ENCODE results near the gene CASK.

The CASK gene

DNA sequence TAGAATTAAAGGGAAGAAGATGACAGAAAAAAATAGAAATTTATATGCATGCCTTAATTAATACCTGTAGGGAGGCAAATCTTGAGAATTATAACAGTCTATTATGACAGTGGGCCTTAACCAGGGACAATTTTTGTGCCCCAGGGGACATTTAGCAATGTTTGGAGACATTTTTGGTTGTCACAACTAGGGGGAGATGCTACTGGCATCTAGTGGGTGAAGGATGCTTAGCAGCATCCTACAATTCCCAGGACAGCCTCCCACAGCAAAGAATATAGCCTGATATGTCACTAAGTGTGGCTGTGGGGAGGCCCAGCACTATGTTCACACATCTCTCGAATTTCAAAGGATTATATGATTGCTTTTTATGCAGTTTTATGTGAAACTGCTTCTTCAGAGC is 188.8 kb downstream of the CASK start:
- ChIA-PET CTCF (no interaction called here), POLR2A (no interaction called here)
- no peak for DNase-seq (ENCODE audit: extremely low spot score)
- TF ChIP-seq, protein P1, sequence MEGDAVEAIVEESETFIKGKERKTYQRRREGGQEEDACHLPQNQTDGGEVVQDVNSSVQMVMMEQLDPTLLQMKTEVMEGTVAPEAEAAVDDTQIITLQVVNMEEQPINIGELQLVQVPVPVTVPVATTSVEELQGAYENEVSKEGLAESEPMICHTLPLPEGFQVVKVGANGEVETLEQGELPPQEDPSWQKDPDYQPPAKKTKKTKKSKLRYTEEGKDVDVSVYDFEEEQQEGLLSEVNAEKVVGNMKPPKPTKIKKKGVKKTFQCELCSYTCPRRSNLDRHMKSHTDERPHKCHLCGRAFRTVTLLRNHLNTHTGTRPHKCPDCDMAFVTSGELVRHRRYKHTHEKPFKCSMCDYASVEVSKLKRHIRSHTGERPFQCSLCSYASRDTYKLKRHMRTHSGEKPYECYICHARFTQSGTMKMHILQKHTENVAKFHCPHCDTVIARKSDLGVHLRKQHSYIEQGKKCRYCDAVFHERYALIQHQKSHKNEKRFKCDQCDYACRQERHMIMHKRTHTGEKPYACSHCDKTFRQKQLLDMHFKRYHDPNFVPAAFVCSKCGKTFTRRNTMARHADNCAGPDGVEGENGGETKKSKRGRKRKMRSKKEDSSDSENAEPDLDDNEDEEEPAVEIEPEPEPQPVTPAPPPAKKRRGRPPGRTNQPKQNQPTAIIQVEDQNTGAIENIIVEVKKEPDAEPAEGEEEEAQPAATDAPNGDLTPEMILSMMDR (IDR thresholded peaks at IDR 0.05; ENCODE audit: control extremely low read depth, extremely low read depth, low read depth, missing control alignments) = no peak

DNA sequence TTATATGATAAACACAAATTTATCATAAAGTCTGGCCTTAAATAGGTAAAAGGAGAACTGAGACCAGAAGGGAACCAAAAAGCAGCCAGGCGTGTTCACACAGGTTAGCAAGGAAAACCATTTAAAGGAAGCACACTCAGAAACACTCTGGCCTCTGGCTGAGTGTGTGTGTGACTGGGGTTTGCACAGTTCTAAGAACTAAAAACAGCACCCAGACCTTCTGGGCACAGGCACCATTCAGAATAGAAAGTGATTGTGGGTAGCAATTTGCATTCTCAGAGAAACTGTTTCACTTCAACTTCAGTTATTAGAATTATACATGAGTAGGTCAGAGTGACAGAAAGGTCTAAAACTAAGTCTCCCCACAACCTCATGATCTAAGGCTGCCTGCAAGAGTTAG is 189.4 kb downstream of the CASK start:
- peak; percentile 55 for DNase-seq (ENCODE audit: extremely low spot score)
- CTCF ChIA-PET = no interaction called here
- TF ChIP-seq, protein P1 (IDR thresholded peaks at IDR 0.05; ENCODE audit: control extremely low read depth, extremely low read depth, low read depth, missing control alignments) = no peak
- POLR2A ChIA-PET = no interaction called here

DNA sequence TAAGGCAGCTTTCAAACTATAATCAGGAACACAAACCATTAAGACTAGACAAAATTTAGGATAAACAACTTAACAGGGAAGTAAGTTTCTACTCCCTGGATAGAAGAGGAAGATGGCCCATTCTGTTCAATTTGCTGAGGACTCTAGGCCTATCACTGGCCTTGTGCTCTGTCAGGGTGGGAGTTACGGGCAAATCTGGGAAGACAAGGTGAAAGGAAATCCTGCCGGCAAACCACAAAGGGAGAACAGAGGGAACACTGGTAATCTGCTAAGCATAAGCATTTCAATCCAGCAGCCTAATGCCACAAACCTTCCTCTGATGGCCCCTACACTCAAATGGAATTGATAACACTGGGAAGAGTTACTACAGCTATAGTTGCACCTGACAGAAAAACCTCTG is 191.1 kb downstream of the CASK start:
- ChIA-PET POLR2A (no interaction called here), CTCF (no interaction called here)
- TF ChIP-seq, protein P1 (IDR thresholded peaks at IDR 0.05; ENCODE audit: control extremely low read depth, extremely low read depth, low read depth, missing control alignments) = no peak

DNA sequence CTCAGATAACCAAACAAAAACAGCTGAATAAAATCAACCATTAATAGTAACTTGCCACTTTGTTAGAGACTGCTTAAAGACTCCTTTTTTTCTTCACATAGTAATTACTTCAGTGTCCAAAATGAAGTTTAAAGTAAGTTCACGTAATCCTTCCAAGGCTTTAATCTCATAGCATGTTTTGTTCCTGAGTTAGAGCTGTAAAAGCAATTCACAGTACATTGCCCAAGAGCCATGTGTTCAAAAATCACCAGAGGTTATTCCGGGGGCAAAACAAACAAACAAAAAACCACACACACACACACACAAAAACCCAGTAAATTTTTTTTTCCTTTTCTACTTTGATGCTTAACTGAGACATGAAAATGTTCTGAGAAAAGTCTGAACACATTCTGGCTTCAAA is 193.3 kb downstream of the CASK start:
- POLR2A ChIA-PET = no interaction called here
- DNase-seq (ENCODE audit: extremely low spot score) = no peak
- TF ChIP-seq, protein P1 (IDR thresholded peaks at IDR 0.05; ENCODE audit: control extremely low read depth, extremely low read depth, low read depth, missing control alignments) = no peak
- CTCF ChIA-PET = no interaction called here

More for the DNA sequence above, 191.1 kb downstream of the CASK start:
- no peak for DNase-seq (ENCODE audit: extremely low spot score)

DNA sequence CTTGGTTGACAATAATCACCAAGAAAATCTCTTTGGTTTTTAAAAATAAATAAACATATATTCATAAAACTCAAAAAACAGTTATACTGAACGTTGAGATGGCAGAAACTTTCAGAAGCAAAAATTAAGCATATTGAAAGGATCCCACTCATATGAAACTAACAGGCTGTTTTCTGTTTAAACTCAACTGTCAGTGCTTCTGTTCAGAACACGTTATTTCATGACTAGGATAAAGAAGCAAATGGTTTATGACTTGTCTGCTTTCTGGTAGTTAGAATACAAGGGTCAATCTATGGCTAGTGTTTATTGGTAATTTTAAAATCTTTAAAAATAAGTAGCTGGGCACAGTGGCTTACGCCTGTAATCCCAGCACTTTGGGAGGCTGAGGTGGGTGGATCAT is 195.2 kb downstream of the CASK start:
- ChIA-PET CTCF (no interaction called here), POLR2A (no interaction called here)
- TF ChIP-seq, protein P1 (IDR thresholded peaks at IDR 0.05; ENCODE audit: control extremely low read depth, extremely low read depth, low read depth, missing control alignments) = no peak
- no peak for DNase-seq (ENCODE audit: extremely low spot score)

DNA sequence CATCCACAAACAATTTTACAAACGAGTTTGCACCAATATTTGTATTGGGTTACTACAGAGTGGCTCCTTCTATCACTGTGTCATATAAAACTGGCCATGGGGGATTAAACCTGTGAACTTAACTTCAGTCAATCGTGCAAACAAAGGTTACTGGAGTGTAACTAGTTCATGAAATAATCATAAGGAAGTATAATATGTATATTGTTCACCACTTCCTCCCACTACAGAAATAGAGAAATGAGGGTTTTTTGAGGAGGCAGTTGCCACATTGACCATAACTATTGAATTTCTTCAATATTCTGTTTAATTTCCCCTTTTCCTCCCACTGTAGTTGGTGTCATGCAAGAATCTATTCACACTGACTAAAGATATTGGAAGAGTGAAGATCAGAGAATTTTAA is 199.5 kb downstream of the CASK start, which contains the start of gene GPR82:
Gene GPR82, plus strand, starts transcription at position 356 of the 400 bp plus-strand sequence. CDS start 2,846 bp downstream, outside the sequence.
- TF ChIP-seq, protein P1 (IDR thresholded peaks at IDR 0.05; ENCODE audit: control extremely low read depth, extremely low read depth, low read depth, missing control alignments) = no peak
- DNase-seq (ENCODE audit: extremely low spot score) = no peak
- CTCF ChIA-PET = no interaction called here
- POLR2A ChIA-PET = no interaction called here
